Osteocyte (in vitro differentiated cells): ENCODE results near the gene FGF1. TPM values are rescaled to one million over a fixed set of nuclear protein-coding genes. Genes with fewer than 3 reads are reported as not detected.

Source experiments
- DNase-seq: peaks from one replicate; pipeline ENCODE4 v3.0.0; 2021; ENCODE audit warnings: mixed read lengths; ENCODE audit not compliant: unreplicated experiment; ENCODE audit errors: extremely low spot score
- H3K27ac Mint-ChIP-seq: one replicate; pipeline ENCODE4 v1.8.0; 2021; ENCODE audit warnings: mild to moderate bottlenecking, mixed read lengths; ENCODE audit not compliant: unreplicated experiment
- H3K27me3 Mint-ChIP-seq: one replicate; pipeline ENCODE4 v1.8.0; 2021; ENCODE audit warnings: mixed read lengths; ENCODE audit not compliant: unreplicated experiment
- H3K36me3 Mint-ChIP-seq: one replicate; pipeline ENCODE4 v1.8.0; 2021; ENCODE audit warnings: mixed read lengths; ENCODE audit not compliant: unreplicated experiment
- H3K4me1 Mint-ChIP-seq: one replicate; pipeline ENCODE4 v1.8.0; 2021; ENCODE audit warnings: mixed read lengths; ENCODE audit not compliant: unreplicated experiment
- H3K4me3 Mint-ChIP-seq: one replicate; pipeline ENCODE4 v1.8.0; 2021; ENCODE audit warnings: mild to moderate bottlenecking, moderate library complexity, mixed read lengths; ENCODE audit not compliant: unreplicated experiment
- H3K9me3 Mint-ChIP-seq: one replicate; pipeline ENCODE4 v1.8.0; 2021; ENCODE audit warnings: mixed read lengths; ENCODE audit not compliant: unreplicated experiment
- CTCF ChIP-seq: fragments of 200-600 bp; sonication (generic); IDR thresholded peaks from 2 replicates; pipeline ENCODE4 v1.5.0; 2021; ENCODE audit warnings: antibody characterized with exemption, mild to moderate bottlenecking, moderate library complexity
- total RNA-seq: library from RNA; stranded (reverse); gene quantifications from 2 replicates; pipeline ENCODE4 v1.2.1, GENCODE V29; 2021

The FGF1 gene
- total RNA-seq, 1 donor from 2014 or later, result 1.5 TPM

DNA sequence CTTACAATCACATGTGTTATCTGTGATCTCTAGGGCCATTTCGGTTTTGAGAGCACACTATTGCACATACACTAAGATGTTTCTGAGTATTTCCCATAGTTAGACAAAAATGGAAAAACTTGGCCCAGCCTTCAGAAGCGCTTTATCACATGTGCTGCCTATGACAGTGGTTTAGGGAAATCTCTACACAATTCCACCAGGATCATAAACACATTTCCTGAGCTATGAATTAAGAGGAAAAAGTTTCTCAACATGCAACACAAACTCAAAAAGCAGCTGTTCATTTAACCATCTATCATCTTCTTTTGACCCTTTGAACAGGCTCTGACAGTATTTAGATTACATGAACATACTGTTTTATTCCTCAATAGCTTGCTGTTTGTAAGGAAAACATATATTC, 15.1 kb downstream of the FGF1 start:
- Mint-ChIP-seq H3K36me3 (no peaks in the 10 kb centered on the region), H3K27me3 (no peaks in the 10 kb centered on the region), H3K4me1 (peaks cover 11% of the 10 kb centered on the region), H3K4me3 (no peak overlapping the region), H3K9me3 (no peaks in the 10 kb centered on the region), H3K27ac (no peak overlapping the region)
- TF ChIP-seq CTCF, result no peak
- DNase-seq, result no peak

DNA sequence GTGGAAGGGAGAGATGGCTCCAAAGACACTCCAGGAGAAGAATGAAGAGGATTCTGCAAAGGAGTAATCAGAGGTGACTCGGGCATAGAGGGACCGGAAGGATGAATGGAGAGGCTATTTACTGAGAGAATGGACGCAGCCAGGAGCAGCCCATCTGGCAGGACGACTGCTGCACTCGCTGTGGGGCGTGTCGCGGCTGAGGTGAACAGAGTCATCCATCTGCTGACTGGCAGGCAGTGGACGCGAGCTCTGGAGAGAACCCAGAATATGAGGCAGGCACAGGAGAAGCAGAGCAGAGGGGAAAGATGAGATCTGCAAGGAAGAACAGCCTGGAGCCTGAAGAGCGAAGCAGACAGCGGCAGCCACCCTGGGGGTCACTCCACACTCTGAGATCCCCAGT, 16.4 kb downstream of the FGF1 start:
- no peaks in the 10 kb centered on the region for H3K9me3 Mint-ChIP-seq
- H3K36me3 Mint-ChIP-seq, result no peaks in the 10 kb centered on the region
- peaks cover 9% of the 10 kb centered on the region for H3K4me1 Mint-ChIP-seq
- no peak overlapping the region for H3K27ac Mint-ChIP-seq
- no peak for DNase-seq
- no peak overlapping the region for H3K4me3 Mint-ChIP-seq
- no peak for TF ChIP-seq CTCF
- H3K27me3 Mint-ChIP-seq, result no peaks in the 10 kb centered on the region

GRCh38 chr5:142668336-142668735, 17.6 kb downstream of the FGF1 start:
- H3K27ac Mint-ChIP-seq, result no peak overlapping the region
- no peaks in the 10 kb centered on the region for H3K36me3 Mint-ChIP-seq
- H3K4me1 Mint-ChIP-seq, result peaks cover 6% of the 10 kb centered on the region
- no peaks in the 10 kb centered on the region for H3K9me3 Mint-ChIP-seq
- no peak for DNase-seq
- no peaks in the 10 kb centered on the region for H3K27me3 Mint-ChIP-seq
- H3K4me3 Mint-ChIP-seq, result no peak overlapping the region
- no peak for TF ChIP-seq CTCF

DNA sequence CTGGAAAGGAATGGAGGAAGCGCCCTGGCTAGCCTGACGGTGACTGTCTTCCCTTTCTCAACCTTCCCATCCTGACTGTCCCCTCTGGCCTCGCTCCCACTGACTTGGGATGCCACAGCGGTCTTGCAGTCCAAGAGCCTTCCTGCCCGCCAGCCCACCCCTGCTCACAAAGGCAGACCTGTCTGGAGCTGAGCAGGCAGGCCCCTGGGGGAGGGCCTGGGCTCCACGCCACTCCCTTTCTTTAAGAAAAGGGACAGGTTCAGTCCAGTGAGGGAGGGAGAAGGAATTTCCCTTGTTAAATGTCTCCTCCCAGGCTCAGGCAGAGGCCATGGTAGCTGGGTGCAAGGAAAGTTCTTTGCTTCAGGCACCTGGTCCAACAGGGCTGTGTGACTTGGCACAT, 18.1 kb downstream of the FGF1 start:
- DNase-seq, result no peak
- H3K4me3 Mint-ChIP-seq, result no peak overlapping the region
- H3K27ac Mint-ChIP-seq, result no peak overlapping the region
- H3K36me3 Mint-ChIP-seq, result no peaks in the 10 kb centered on the region
- no peak for TF ChIP-seq CTCF
- peaks cover 6% of the 10 kb centered on the region for H3K4me1 Mint-ChIP-seq
- H3K27me3 Mint-ChIP-seq, result no peaks in the 10 kb centered on the region
- H3K9me3 Mint-ChIP-seq, result no peaks in the 10 kb centered on the region

DNA sequence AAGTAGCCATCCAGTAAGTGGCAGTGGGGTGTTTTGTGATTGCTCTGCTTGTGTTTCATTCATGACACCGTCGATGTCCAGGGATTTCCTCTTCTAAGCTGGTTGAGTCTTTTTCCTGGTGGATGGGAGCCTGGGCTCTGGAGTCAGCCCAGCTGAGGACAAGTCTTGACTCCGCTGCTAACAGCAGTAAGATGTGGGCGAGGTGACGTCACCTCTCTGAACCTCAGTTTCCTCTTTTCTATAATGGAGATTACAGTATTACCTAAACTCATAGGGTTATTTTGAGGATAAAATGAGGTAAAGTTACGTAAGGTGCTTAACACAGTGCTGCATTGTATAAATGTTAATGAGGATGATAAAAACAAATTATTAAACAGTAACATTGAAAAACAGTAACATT, 21.3 kb downstream of the FGF1 start:
- DNase-seq, result no peak
- no peak overlapping the region for H3K27ac Mint-ChIP-seq
- no peaks in the 10 kb centered on the region for H3K36me3 Mint-ChIP-seq
- H3K4me1 Mint-ChIP-seq, result peaks cover 3% of the 10 kb centered on the region
- H3K9me3 Mint-ChIP-seq, result no peaks in the 10 kb centered on the region
- no peak for TF ChIP-seq CTCF
- H3K4me3 Mint-ChIP-seq, result no peak overlapping the region
- H3K27me3 Mint-ChIP-seq, result no peaks in the 10 kb centered on the region
